Measurements from ENCODE around the gene AVPR2. TPM values are rescaled to one million over a fixed set of nuclear protein-coding genes. Genes with fewer than 3 reads are reported as not detected.

AVPR2 gene
- total and polyA plus RNA-seq, 4 donors, result 0.11 to 0.24 (median 0.21) TPM; not detected in 1

- Histone ChIP-seq H3K4me1 (ENCODE audit: control insufficient read depth, insufficient read depth, low read length) (peaks cover 26% of the 10 kb centered on the region), H3K36me3 (ENCODE audit: control insufficient read depth, insufficient read depth, low read length) (peaks cover 3% of the 10 kb centered on the region), H3K27ac (ENCODE audit: low read depth, low read length) (no peak overlapping the region), H3K9me3 (ENCODE audit: control insufficient read depth, insufficient read depth, low read length) (peaks cover under 1% of the 10 kb centered on the region), H3K4me3 (ENCODE audit: low read depth, low read length) (no peak overlapping the region), H3K27me3 (ENCODE audit: control insufficient read depth, insufficient read depth, low read length) (no peaks in the 10 kb centered on the region)
- no peak for DNase-seq (ENCODE audit: low read depth in 4 of 6, low spot score in 6 of 6)
- 49% methylated on average over 20 of the region's 26 CpGs for WGBS (ENCODE audit: insufficient coverage)
Measured at GRCh38 chrX:153900831-153901752, 3.4 kb upstream of the AVPR2 start.

- Histone ChIP-seq H3K27ac (ENCODE audit: low read depth, low read length) (no peak overlapping the region), H3K4me3 (ENCODE audit: low read depth, low read length) (no peak overlapping the region), H3K27me3 (ENCODE audit: control insufficient read depth, insufficient read depth, low read length) (no peaks in the 10 kb centered on the region), H3K4me1 (ENCODE audit: control insufficient read depth, insufficient read depth, low read length) (peaks cover 26% of the 10 kb centered on the region), H3K9me3 (ENCODE audit: control insufficient read depth, insufficient read depth, low read length) (no peaks in the 10 kb centered on the region), H3K36me3 (ENCODE audit: control insufficient read depth, insufficient read depth, low read length) (peaks cover 4% of the 10 kb centered on the region)
- no peak for DNase-seq (ENCODE audit: low read depth in 4 of 6, low spot score in 6 of 6)
- WGBS (ENCODE audit: insufficient coverage), result 45% methylated on average over 8 of the region's 8 CpGs
Measured at GRCh38 chrX:153901753-153902140, 2.7 kb upstream of the AVPR2 start.

- DNase-seq (ENCODE audit: low read depth in 4 of 6, low spot score in 6 of 6), result no peak
- Histone ChIP-seq H3K4me1 (ENCODE audit: control insufficient read depth, insufficient read depth, low read length) (peaks cover 26% of the 10 kb centered on the region), H3K9me3 (ENCODE audit: control insufficient read depth, insufficient read depth, low read length) (no peaks in the 10 kb centered on the region), H3K27ac (ENCODE audit: low read depth, low read length) (no peak overlapping the region), H3K36me3 (ENCODE audit: control insufficient read depth, insufficient read depth, low read length) (peaks cover 6% of the 10 kb centered on the region), H3K4me3 (ENCODE audit: low read depth, low read length) (no peak overlapping the region), H3K27me3 (ENCODE audit: control insufficient read depth, insufficient read depth, low read length) (no peaks in the 10 kb centered on the region)
- WGBS (ENCODE audit: insufficient coverage), result 63% methylated on average over 8 of the region's 10 CpGs
Measured at GRCh38 chrX:153902385-153902784, 2.1 kb upstream of the AVPR2 start.

GRCh38 chrX:153903238-153903980 lies 1.1 kb upstream of the AVPR2 start:
- no peaks in the 10 kb centered on the region for H3K9me3 ChIP-seq (ENCODE audit: control insufficient read depth, insufficient read depth, low read length)
- no peaks in the 10 kb centered on the region for H3K27me3 ChIP-seq (ENCODE audit: control insufficient read depth, insufficient read depth, low read length)
- peaks cover 9% of the 10 kb centered on the region for H3K36me3 ChIP-seq (ENCODE audit: control insufficient read depth, insufficient read depth, low read length)
- WGBS (ENCODE audit: insufficient coverage), result 72% methylated on average over 15 of the region's 18 CpGs
- no peak overlapping the region for H3K27ac ChIP-seq (ENCODE audit: low read depth, low read length)
- no peak for DNase-seq (ENCODE audit: low read depth in 4 of 6, low spot score in 6 of 6)
- peaks cover 26% of the 10 kb centered on the region for H3K4me1 ChIP-seq (ENCODE audit: control insufficient read depth, insufficient read depth, low read length)
- H3K4me3 ChIP-seq (ENCODE audit: low read depth, low read length), result no peak overlapping the region

DNA sequence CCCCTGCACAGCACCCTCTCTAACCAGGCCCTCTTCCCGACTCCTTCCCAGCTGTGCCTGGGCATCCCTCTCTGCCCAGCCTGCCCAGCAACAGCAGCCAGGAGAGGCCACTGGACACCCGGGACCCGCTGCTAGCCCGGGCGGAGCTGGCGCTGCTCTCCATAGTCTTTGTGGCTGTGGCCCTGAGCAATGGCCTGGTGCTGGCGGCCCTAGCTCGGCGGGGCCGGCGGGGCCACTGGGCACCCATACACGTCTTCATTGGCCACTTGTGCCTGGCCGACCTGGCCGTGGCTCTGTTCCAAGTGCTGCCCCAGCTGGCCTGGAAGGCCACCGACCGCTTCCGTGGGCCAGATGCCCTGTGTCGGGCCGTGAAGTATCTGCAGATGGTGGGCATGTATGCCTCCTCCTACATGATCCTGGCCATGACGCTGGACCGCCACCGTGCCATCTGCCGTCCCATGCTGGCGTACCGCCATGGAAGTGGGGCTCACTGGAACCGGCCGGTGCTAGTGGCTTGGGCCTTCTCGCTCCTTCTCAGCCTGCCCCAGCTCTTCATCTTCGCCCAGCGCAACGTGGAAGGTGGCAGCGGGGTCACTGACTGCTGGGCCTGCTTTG lies 1.1 kb downstream of the AVPR2 start:
- H3K36me3 ChIP-seq (ENCODE audit: control insufficient read depth, insufficient read depth, low read length), result peaks cover 20% of the 10 kb centered on the region
- no peak overlapping the region for H3K4me3 ChIP-seq (ENCODE audit: low read depth, low read length)
- H3K27ac ChIP-seq (ENCODE audit: low read depth, low read length), result no peak overlapping the region
- DNase-seq (ENCODE audit: low read depth in 4 of 6, low spot score in 6 of 6), result no peak
- 89% methylated on average over 32 of the region's 32 CpGs for WGBS (ENCODE audit: insufficient coverage)
- peaks cover 31% of the 10 kb centered on the region for H3K4me1 ChIP-seq (ENCODE audit: control insufficient read depth, insufficient read depth, low read length)
- H3K9me3 ChIP-seq (ENCODE audit: control insufficient read depth, insufficient read depth, low read length), result no peaks in the 10 kb centered on the region
- H3K27me3 ChIP-seq (ENCODE audit: control insufficient read depth, insufficient read depth, low read length), result no peaks in the 10 kb centered on the region

DNA sequence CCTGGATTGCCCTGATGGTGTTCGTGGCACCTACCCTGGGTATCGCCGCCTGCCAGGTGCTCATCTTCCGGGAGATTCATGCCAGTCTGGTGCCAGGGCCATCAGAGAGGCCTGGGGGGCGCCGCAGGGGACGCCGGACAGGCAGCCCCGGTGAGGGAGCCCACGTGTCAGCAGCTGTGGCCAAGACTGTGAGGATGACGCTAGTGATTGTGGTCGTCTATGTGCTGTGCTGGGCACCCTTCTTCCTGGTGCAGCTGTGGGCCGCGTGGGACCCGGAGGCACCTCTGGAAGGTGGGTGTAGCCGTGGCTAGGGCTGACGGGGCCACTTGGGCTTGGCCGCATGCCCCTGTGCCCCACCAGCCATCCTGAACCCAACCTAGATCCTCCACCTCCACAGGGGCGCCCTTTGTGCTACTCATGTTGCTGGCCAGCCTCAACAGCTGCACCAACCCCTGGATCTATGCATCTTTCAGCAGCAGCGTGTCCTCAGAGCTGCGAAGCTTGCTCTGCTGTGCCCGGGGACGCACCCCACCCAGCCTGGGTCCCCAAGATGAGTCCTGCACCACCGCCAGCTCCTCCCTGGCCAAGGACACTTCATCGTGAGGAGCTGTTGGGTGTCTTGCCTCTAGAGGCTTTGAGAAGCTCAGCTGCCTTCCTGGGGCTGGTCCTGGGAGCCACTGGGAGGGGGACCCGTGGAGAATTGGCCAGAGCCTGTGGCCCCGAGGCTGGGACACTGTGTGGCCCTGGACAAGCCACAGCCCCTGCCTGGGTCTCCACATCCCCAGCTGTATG lies 1.8 kb downstream of the AVPR2 start:
- 86% methylated on average over 26 of the region's 27 CpGs for WGBS (ENCODE audit: insufficient coverage)
- H3K9me3 ChIP-seq (ENCODE audit: control insufficient read depth, insufficient read depth, low read length), result no peaks in the 10 kb centered on the region
- no peak overlapping the region for H3K4me3 ChIP-seq (ENCODE audit: low read depth, low read length)
- peaks cover 24% of the 10 kb centered on the region for H3K4me1 ChIP-seq (ENCODE audit: control insufficient read depth, insufficient read depth, low read length)
- no peak for DNase-seq (ENCODE audit: low read depth in 4 of 6, low spot score in 6 of 6)
- no peak overlapping the region for H3K27ac ChIP-seq (ENCODE audit: low read depth, low read length)
- H3K27me3 ChIP-seq (ENCODE audit: control insufficient read depth, insufficient read depth, low read length), result no peaks in the 10 kb centered on the region
- peaks cover 21% of the 10 kb centered on the region for H3K36me3 ChIP-seq (ENCODE audit: control insufficient read depth, insufficient read depth, low read length)

DNA sequence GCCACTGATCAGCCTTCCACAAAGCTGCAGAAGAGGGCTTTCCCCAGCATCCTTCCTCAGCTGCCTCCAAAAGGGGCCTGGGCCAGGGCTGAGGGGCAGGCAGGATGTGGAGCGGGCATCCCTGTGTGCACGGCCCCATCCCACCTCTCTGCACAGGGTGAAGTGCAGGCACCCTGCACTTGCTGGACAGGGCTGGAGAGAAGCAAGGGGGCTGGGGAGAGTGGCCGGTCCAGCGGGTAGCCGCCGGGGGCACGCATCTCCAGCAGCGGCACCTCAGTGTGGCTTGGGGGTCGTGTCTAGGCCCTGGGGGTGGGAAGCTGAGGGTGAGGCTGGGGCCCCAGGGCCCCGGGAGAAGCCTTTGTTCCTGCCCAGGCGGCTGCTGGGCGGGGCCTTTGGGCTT lies 3.0 kb downstream of the AVPR2 start:
- WGBS (ENCODE audit: insufficient coverage), result 80% methylated on average over 12 of the region's 12 CpGs
- Histone ChIP-seq H3K4me1 (ENCODE audit: control insufficient read depth, insufficient read depth, low read length) (peaks cover 17% of the 10 kb centered on the region), H3K9me3 (ENCODE audit: control insufficient read depth, insufficient read depth, low read length) (no peaks in the 10 kb centered on the region), H3K27ac (ENCODE audit: low read depth, low read length) (no peak overlapping the region), H3K4me3 (ENCODE audit: low read depth, low read length) (no peak overlapping the region), H3K36me3 (ENCODE audit: control insufficient read depth, insufficient read depth, low read length) (peaks cover 21% of the 10 kb centered on the region), H3K27me3 (ENCODE audit: control insufficient read depth, insufficient read depth, low read length) (peaks cover 1% of the 10 kb centered on the region)
- no peak for DNase-seq (ENCODE audit: low read depth in 4 of 6, low spot score in 6 of 6)

DNA sequence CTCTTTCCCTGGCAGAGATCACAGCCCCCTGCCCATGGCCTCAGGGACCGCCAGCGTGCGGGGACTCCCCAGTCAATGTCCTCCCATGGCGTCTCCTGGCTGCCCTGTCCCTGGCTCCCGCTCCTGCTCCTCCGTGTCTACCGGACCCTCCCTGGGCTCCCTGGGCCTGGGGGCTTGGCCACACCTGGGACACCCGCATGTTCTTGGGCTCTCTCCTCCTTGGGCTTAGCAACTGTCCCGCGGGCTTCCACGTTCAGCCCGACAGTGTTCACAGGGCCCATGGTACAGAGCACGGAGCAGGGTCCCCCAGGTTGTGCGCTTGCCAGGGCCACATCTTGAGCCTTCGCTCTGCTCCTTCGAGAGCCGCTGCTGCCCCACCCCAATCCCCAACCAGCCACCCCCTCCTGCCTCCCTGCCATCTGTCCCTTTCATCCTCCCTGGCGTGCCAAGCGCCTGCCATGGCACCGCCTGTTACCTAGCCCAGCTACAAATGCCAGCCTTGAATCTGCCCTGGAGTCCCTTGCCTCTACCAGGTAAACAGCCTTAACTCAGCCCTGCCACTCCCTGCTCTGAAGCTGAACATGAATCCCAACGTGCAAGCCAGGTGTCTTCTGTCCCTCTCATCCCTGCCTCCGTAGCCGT lies 3.9 kb downstream of the AVPR2 start:
- Histone ChIP-seq H3K27ac (ENCODE audit: low read depth, low read length) (no peak overlapping the region), H3K9me3 (ENCODE audit: control insufficient read depth, insufficient read depth, low read length) (no peaks in the 10 kb centered on the region), H3K27me3 (ENCODE audit: control insufficient read depth, insufficient read depth, low read length) (peaks cover 5% of the 10 kb centered on the region), H3K36me3 (ENCODE audit: control insufficient read depth, insufficient read depth, low read length) (peaks cover 26% of the 10 kb centered on the region), H3K4me1 (ENCODE audit: control insufficient read depth, insufficient read depth, low read length) (peaks cover 12% of the 10 kb centered on the region), H3K4me3 (ENCODE audit: low read depth, low read length) (no peak overlapping the region)
- WGBS (ENCODE audit: insufficient coverage), result 85% methylated on average over 23 of the region's 23 CpGs
- no peak for DNase-seq (ENCODE audit: low read depth in 4 of 6, low spot score in 6 of 6)

All from spinal cord (tissue), 10 donors.